Measurements from ENCODE around the gene MED22.
A peak's percentile ranks its signal among the peaks of the same experiment; 100 is the strongest.

MED22 gene

DNA sequence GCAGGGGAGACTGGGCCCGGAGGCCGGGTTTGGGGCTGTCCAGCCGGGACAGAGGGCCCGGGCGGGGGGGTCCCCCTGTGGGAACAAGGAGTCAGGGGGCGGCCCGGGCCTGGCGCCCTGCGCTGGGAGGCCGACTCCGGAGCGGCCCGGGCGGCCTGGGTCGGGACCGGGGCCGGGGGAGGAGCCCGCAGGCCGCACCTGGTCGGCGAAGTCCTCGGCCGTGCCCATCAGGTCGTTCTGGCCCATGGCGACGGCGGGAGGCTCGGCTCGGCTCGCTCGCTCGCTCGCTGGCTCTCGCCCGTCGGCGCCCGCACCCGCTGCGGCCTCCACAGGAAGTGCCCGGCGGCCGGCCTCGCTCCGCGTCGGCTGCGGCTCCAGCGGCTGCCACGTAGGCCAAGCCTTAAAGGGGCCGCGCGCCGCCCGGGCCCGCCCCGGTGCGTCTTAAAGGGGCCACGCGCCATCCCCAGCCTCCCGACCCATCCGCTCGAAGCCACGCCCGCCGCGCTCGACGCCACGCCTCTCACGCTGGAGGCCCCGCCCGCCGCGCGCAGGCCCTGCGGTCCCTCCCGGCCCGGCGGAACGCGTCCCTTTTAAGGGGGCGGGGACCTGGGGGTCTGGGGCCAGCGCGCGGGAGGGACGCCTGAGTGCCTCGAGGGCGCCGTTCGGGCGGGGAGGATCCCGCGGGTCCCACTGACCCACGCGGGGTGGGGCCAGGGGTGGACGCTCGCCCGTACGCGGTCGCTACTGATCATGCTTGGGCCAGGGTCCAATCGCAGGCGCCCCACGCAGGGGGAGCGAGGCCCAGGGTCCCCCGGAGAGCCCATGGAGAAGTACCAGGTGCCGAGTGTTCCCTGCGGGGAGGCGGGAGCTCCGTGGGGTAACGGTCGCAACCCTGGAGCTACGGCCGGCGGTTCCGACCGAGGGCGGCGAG lies 28.1 kb upstream of the MED22 start, which contains the start of the genes STKLD1 and SURF4:
Gene STKLD1 (plus strand): TSS at position 643 of the 931 bp plus-strand sequence. CDS start 108 bp downstream, at position 751.
Gene SURF4 (minus strand): TSS at position 337 of the 931 bp plus-strand sequence. CDS start 91 bp downstream, at position 246.
- DNase-seq = peak; percentile 80

GRCh38 chr9:133375116-133375723 lies 27.3 kb upstream of the MED22 start:
- no peak for DNase-seq

DNA sequence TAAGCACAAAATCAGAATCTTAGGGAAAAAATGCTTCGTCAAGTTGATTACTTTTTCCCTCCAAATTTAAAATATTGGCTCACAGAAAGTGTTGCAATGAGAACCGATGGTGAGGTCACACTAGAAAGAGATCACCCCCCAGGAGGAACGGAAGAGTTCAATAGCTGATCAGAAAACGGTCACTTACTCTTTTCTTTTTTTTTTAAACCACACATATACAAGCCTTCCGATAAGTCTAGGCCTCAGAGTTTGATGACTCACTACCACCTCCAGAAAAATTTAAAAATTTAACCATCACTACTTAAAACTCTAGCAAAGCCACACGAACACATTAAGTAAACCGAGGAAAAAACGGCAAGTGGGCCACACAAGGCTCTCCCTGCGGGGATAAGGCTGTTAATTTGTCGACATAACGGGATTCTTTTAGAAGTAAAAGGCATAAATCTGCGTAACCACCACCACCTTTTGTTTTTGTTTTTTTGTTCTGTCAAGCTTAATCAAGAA lies 26.7 kb upstream of the MED22 start:
- no peak for DNase-seq

DNA sequence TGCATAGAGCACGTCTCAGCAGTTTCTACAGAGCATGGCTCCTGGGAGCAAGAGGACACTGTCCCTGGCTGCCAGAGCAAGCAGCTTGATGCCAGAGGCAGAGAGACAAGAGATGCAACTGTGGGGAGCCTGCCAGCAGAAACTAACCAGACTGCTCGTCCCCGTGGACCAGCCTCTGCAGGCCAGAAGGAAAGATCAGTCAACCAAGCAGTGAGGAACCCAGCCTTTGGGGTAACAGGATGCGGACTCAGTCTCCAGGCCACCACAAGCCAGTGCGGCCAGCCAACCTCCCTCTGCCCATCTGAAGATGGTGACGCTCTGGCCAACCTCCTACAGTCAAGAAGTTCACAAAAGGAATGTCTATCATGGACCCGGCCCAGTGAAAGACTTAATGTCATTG lies 24.2 kb upstream of the MED22 start:
- DNase-seq = no peak

- DNase-seq = no peak
These were observed 23.4 kb upstream of the MED22 start for GRCh38 chr9:133371261-133371711.

DNA sequence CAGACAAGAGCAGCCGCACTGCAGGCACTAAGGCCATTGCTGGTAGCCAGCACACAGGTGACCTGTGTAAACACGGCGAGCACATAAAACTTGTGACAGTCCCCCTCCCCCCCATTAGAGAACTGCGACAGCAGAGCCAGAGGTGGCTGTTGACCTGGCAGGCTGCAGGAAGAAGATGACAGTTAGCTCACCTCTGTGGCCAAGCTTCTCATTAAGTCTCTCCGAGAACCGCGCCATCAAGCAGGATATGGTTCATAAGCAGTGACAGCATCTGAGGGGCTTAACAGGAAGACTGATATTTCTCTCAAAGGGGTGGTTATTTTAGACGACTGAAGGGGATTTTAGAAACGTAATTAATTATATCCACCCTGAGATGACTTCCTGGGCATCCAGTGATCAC lies 22.8 kb upstream of the MED22 start:
- DNase-seq = no peak

DNA sequence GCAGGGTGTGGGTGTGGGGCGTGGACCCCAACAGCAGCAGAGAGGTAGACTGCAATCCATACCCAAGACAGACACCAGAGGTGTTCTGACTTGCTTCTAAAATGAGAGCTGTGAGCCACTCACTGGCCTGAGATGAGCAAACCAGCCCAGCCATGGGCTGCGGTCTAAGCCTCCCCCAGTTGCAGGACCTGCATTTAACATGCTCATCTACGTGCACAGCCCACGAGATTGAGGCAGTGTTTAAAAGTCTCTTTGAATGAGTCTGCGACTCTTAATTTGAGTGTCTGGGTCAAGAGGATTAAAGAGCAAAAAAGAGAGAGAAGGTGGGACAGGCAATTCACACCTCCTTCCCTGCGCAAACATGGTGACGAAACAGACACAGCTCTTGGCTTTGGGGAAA lies 22.0 kb upstream of the MED22 start:
- no peak for DNase-seq

- DNase-seq = no peak
These were observed 21.5 kb upstream of the MED22 start for GRCh38 chr9:133369422-133369821.

- DNase-seq = peak; percentile 88
These were observed 20.4 kb upstream of the MED22 start for GRCh38 chr9:133368249-133368881.

DNA sequence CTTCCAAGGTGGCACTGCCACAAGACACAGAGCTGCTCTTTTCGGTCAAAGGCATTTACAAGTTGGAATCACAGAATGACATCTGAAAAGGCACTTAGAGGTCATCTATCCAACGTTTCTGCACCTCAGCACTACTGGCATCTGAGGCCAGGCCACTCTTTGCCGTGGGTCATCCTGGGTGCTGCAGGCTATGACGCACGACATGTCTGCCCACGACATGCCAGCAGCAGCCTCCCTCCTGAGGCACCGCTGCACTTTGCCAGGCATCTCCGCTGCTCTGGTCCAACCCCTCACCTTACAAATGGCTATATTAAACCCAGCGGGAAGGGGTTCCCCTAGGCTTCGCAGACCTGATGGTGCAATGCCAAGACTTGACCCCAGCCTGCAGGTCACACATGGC lies 19.8 kb upstream of the MED22 start:
- DNase-seq = no peak

DNA sequence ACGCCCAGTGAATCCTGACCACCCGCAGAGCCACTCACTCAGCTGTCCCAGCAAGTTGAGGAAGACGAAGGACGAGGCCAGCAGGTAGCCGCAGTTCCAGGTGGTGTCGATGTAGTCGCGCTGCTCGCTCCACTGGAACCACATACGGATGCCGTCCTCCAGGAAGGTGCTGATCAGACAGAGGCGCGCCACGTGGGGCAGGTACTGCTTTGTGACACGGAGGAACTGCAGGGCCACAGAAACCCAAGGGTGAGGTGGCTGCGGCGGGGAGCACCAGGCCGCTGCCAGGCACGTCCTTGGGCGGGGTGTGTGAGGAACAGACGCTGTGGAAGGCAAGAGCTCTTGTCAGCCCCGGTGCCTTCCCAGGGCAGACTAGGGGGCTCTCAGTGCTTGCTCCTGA lies 19.3 kb upstream of the MED22 start:
- no peak for DNase-seq

DNA sequence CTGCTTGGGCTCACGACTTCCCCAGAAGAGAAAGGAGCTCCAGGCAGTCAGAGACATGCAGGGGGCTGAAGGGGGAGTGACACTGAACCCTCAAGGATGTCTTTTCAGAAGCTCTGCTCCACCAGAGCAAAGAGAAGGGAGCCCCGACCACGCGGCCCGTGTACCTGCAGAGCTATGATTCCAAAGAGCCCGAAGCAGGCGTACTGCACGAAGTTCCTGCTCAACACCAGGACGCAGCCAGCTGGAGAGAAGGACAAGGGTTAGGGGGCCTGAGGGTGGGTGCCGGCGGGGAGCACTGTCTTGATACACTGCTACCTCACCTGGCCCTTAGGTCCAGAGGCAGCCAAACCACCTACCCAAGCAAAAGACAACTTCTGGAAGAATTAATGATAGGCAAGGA lies 18.5 kb upstream of the MED22 start:
- no peak for DNase-seq

GRCh38 chr9:133362359-133363044 lies 14.6 kb upstream of the MED22 start:
- DNase-seq = no peak

GRCh38 chr9:133361507-133362092 lies 13.7 kb upstream of the MED22 start:
- DNase-seq = no peak

GRCh38 chr9:133360400-133361393 lies 12.8 kb upstream of the MED22 start:
- DNase-seq = no peak

GRCh38 chr9:133359399-133360175 lies 11.7 kb upstream of the MED22 start:
- no peak for DNase-seq

DNA sequence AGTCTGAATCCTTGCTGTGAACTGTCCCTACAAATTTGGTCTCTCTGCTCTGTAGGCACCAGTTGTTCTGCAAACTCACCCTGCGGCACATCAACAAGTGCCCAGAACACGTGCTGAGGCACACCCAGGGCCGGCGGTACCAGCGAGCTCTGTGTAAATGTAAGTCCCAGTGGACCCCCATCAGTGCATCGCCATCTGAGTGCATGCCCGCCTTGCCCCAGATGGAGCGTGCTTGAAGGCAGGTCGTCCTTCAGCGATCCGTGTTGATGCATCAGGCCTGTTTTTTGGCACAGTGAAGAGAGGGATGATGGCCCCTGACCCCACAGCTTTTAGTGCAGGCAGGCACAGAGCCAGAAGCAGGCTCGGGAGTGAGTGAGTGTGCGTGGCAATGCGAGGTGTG lies 9.7 kb upstream of the MED22 start:
- DNase-seq = no peak

- DNase-seq = peak; percentile 16
These were observed 8.6 kb upstream of the MED22 start, which contains the start of the genes SURF1 and SURF2 for GRCh38 chr9:133356391-133357091. TSS of gene SURF1 (minus strand) at chr9:133356487. CDS start at chr9:133356453, 34 bp downstream. TSS of gene SURF2 (plus strand) at chr9:133356550. CDS start at chr9:133356593, 43 bp downstream.

DNA sequence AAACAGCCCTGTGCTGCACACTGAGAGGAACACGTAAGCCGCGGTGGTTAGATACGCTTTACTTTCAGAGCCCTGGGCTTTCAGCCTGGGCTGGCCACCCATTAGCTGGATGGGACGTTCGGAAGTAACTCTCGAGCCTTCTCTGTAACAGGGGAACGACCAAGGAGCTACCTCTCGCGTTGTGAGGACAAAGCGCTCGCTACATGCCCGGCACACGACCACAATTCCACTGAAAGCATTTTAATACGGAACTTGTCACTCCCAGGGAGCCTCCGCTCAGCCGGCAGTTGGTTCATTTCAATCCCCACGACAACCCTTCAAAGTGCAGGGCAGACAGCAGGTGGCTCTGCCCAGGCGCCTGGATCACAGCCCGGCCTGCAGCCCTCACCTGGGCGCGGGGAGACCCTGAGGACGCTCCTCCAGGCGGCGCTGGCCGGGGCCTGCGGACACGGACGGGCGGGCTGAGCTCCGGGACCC lies 8.0 kb upstream of the MED22 start:
- DNase-seq = no peak
